COLO668 (cell line): Measurements from ENCODE around the gene ANKRD37.
A peak's percentile ranks its signal among the peaks of the same experiment; 100 is the strongest.
"Not testable (repeated sequence)": the region's sequence is repeated elsewhere in the genome, so short reads cannot be mapped to it uniquely, and the experiment has no call there.

ENCODE experiments used
- DNase-seq: peaks from one replicate; lab custom pipeline; 2025; ENCODE audit not compliant: unreplicated experiment; lab: John Stamatoyannopoulos, UW

Gene ANKRD37, protein sequence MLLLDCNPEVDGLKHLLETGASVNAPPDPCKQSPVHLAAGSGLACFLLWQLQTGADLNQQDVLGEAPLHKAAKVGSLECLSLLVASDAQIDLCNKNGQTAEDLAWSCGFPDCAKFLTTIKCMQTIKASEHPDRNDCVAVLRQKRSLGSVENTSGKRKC

DNA sequence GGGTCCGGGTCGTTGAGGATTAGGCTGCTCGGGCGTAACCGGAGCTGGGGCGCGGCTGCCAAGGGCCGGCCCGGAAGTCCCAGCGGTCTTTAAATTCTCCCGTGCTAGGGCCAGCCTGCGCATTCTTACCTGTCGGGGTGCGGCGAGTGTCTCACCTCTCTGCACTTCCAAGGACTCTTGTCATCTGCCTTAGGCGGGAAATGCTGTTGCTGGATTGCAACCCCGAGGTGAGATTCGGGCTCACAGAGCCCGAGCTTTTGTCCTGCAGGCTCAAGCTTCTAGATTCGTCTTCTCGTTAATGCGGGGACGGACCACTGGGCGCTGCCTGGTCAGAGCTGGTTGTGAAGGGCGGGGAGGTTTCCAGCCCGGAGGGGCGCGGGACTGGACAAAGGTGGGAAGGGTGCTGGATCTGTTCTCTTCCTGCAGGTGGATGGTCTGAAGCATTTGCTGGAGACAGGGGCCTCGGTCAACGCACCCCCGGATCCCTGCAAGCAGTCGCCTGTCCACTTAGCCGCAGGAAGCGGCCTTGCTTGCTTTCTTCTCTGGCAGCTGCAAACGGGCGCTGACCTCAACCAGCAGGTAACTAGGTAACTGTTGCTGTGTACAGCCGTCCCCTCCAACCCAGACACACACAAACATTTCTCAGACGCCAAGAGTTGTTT lies at the start of gene ANKRD37:
TSS of gene ANKRD37 (plus strand) at position 118 of the 662 bp plus-strand sequence. CDS start at position 201, 83 bp downstream.
- DNase-seq = peak; percentile 84

DNA sequence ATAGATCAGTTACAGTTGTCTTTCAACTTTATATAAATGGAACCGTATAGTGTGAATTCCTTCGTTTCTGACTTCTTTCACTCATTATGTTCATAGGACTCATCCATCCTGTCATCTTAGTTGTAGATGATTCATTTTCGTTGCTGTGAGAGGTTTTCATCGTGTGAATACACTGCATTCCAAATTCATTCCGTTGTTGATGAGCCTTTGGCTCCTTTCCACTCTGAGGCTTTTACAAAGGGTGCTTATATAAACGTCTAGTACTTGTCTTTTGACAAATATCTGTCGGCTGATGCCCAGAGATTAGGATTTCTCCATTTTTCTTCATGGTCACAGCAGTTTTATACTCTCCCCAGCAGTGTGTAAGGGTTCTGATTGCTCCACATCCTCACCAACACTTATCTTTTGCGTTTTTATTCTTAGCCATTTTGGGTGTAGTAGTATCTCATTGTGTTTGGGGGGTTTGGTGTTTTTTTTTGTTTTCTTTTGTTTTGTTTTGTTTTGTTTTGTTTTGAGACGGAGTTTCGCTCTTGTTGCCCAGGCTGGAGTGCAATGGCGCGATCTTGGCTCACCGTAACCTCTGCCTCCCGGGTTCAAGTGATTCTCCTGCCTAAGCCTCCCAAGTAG lies 49.6 kb upstream of the ANKRD37 start:
- no peak for DNase-seq

- no peak for DNase-seq
Measured at GRCh38 chr4:185351691-185352090, 45.0 kb upstream of the ANKRD37 start.

- no peak for DNase-seq
Measured at GRCh38 chr4:185352202-185352601, 44.4 kb upstream of the ANKRD37 start.

DNA sequence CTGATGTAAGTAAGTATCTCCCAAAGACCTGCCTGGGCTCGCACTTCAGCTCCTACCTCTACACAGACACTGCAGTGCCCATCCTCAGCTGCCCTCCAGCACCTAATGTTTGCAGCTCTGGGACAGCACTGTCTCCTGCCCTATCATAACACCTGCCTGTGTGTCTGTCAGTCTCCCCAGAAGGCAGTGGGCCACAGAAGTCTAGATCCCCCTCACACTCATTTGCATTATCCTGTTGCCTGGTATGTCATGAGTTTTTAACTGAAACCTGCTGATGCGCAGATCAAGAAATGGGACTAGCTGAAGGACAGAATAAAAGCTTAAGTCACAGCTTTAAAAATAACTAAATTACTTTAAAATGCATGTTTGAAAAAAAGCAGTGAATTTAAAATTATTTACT lies 43.9 kb upstream of the ANKRD37 start:
- DNase-seq = no peak

DNA sequence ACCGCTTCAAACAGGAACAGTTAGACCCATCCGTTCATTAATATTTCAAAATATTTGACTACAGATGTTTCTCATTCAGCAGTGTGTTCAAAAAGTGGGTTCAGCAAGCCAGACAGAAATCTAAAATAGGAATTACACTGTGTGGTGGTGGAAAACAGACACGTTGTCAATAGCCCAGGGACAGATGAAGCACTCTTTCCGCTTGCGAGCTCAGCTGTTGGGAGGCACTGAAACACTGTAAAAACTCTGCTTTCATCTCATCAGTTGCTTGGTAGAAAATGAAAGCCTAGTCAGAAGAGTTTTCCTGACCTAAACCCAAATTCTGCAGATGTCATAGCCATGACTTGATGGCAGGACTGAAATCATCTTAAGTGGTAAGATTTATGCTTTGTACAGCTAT lies 39.4 kb upstream of the ANKRD37 start:
- no peak for DNase-seq

GRCh38 chr4:185357733-185358440 lies 38.8 kb upstream of the ANKRD37 start:
- no peak for DNase-seq

- DNase-seq = no peak
Measured at GRCh38 chr4:185358514-185358913, 38.1 kb upstream of the ANKRD37 start.

GRCh38 chr4:185358959-185359358 lies 37.7 kb upstream of the ANKRD37 start:
- DNase-seq = no peak

- DNase-seq = no peak
Measured at GRCh38 chr4:185359767-185360446, 36.7 kb upstream of the ANKRD37 start.

DNA sequence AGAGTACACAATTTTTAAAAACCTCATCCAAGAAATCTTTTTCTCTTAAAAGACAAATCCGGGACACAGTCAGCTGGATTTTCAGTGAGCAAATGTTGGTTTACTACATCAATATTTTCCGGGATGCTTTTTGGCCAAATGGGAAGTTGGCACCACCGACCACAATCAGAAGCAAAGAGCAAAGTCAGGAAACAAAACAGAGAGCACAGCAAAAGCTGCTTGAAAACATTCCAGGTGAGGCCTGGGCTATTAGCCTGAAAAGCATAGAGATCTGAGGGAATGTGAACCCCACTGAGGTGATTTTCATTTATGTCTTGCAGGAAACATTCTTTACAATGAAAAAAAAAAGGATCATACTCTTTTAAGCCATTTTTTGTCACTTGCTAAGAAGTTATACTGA lies 34.8 kb upstream of the ANKRD37 start:
- no peak for DNase-seq

GRCh38 chr4:185362570-185362969 lies 34.1 kb upstream of the ANKRD37 start:
- DNase-seq = not testable (repeated sequence)

GRCh38 chr4:185363251-185363650 lies 33.4 kb upstream of the ANKRD37 start:
- no peak for DNase-seq

GRCh38 chr4:185364886-185365285 lies 31.8 kb upstream of the ANKRD37 start:
- DNase-seq = no peak

DNA sequence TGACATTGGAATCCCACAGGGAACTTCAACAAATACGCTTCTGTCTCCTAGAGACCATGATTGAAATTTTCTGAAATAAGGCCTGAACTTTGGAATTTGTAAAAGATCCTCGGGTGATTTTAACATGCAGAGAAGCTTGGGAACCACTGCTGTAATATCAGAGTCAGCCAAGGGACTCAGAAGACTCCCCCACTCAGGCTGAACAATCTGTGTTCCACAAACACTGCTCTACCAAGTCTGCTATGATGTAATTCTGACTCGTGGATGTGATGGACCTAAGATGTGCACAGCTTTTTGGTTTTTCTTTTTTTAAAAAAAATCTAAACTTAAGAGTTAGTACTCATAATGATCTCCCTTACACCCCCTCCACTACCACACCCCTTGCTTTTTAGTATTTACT lies 26.9 kb upstream of the ANKRD37 start:
- no peak for DNase-seq

DNA sequence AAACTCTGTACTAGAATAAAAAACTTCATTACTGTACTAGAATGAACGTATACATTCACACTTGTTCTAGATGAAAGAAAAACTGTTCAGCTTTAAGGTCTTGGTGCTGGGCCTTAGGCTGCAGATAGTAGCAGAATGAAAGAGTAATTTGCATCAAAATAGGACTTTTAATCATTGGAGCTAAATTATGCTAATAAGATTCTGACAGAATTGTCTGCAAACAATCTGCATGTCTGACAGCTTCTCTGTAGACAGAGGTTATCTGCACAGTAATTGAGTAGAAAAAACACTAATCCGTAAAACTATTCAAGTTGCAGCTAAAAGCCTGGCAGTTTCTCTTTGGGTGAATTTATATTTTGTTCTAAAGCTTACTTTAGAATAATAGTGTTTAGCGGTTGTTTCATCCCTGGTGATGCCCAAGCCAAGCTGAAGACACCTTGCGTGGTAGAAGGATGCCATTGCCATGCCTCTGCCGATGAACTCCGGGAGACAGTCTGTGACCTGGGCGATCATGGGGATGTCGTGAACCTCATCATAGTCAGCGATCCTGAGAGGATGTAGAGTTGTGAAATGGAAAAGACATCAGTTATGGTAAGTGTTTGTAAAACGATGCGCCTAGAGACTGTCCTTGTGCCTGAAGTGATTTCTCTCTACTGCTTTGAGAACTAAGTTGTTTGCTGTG lies 26.2 kb upstream of the ANKRD37 start:
- no peak for DNase-seq

- no peak for DNase-seq
Measured at GRCh38 chr4:185371702-185372101, 24.9 kb upstream of the ANKRD37 start.

DNA sequence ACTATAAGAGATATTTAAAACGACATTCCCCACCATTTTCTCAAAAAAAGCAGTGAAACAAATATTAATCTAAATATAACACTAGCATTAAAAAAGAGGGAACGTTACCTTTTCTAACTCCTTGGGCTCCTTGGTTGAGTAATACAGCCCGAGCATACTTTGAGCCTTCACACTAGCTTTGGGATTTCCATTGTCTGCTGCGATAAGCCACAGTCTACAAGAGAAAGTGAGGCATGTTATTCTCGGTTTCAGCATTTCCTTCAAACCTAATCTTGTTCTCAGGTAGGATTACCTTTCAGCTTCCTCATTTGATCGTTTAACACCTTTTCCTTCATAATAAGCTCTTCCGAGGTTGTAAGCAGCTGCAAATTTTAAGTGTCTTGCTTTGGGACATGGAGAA lies 22.6 kb upstream of the ANKRD37 start:
- no peak for DNase-seq

GRCh38 chr4:185374573-185374972 lies 22.1 kb upstream of the ANKRD37 start:
- DNase-seq = no peak

DNA sequence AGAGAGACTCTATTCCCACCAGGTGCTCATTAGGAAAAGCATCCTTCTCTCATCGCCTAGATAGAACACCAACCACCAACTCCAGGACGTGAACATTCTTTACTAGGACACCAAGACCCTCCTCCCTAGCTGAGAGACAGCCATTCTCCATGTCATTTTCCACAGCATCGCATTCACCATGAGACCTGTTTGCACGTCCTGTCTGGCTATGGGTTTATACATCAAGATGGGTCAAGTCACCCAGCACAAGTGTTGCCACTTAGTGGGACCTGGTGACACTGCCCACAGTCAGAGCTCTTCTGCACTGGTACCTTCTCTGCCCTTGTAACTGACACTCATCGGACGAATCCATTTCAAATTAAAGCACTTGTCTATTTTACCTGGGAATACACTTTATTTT lies 18.4 kb upstream of the ANKRD37 start:
- DNase-seq = no peak
